Measurements from ENCODE around the gene GOLT1A.

GRCh38 chr1:204222006-204222763 lies 8.4 kb upstream of the GOLT1A start:
- TF ChIP-seq RFX5 (IDR thresholded peaks at IDR 0.05; ENCODE audit: borderline replicate concordance, low read depth, low read length), result no peak
- no peak for TF ChIP-seq POLR2AphosphoS5 (IDR thresholded peaks at IDR 0.05; ENCODE audit: low read depth, low read length)
- TF ChIP-seq ZNF274 (IDR thresholded peaks at IDR 0.05; ENCODE audit: borderline replicate concordance, extremely low read depth, low read length), result no peak
- TF ChIP-seq EP300 (IDR thresholded peaks at IDR 0.05; ENCODE audit: borderline replicate concordance in 1 of 2, low read depth in 2 of 2, low read length in 2 of 2), result no peak
- TF ChIP-seq, protein P1, sequence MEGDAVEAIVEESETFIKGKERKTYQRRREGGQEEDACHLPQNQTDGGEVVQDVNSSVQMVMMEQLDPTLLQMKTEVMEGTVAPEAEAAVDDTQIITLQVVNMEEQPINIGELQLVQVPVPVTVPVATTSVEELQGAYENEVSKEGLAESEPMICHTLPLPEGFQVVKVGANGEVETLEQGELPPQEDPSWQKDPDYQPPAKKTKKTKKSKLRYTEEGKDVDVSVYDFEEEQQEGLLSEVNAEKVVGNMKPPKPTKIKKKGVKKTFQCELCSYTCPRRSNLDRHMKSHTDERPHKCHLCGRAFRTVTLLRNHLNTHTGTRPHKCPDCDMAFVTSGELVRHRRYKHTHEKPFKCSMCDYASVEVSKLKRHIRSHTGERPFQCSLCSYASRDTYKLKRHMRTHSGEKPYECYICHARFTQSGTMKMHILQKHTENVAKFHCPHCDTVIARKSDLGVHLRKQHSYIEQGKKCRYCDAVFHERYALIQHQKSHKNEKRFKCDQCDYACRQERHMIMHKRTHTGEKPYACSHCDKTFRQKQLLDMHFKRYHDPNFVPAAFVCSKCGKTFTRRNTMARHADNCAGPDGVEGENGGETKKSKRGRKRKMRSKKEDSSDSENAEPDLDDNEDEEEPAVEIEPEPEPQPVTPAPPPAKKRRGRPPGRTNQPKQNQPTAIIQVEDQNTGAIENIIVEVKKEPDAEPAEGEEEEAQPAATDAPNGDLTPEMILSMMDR (IDR thresholded peaks at IDR 0.05; ENCODE audit: control extremely low read depth in 1 of 3, insufficient read depth in 1 of 3, low read depth in 1 of 3, low read length in 3 of 3), result no peak
- no peak for TF ChIP-seq SP2 (IDR thresholded peaks at IDR 0.05; ENCODE audit: low read length)
- no peak for TF ChIP-seq POLR2A (IDR thresholded peaks at IDR 0.05; ENCODE audit: control extremely low read depth in 1 of 2, low read depth in 2 of 2, low read length in 2 of 2)
- TF ChIP-seq NANOG (IDR thresholded peaks at IDR 0.05; ENCODE audit: insufficient read depth, low read depth, low read length, poor library complexity, severe bottlenecking), result no peak
